Neural progenitor cell (in vitro differentiated cells): ENCODE measurements around the gene IL31. TPM values are rescaled to one million over a fixed set of nuclear protein-coding genes. Genes with fewer than 3 reads are reported as not detected.
"Not testable (repeated sequence)": the region's sequence is repeated elsewhere in the genome, so short reads cannot be mapped to it uniquely, and the experiment has no call there.

Source experiments
- DNase-seq: peaks from one replicate; pipeline ENCODE4 v3.0.0-alpha.2; 2016; ENCODE audit warnings: low spot score
- H2AFZ ChIP-seq: fragments of 200-600 bp; sonication (generic); replicated peaks from 2 replicates; pipeline ENCODE4 v1.6.1; 2016; ENCODE audit warnings: antibody characterized with exemption
- H3F3A ChIP-seq: fragments of 200-600 bp; sonication (generic); 2 replicates; pipeline ENCODE4 v1.6.1; 2016; ENCODE audit warnings: antibody characterized with exemption, low read depth
- H3K27ac ChIP-seq: fragments of 200-600 bp; sonication (generic); 2 replicates; pipeline ENCODE4 v1.5.1; 2016; ENCODE audit warnings: mild to moderate bottlenecking
- H3K27me3 ChIP-seq: fragments of 200-600 bp; sonication (generic); 2 replicates; pipeline ENCODE4 v1.6.1; 2016; ENCODE audit warnings: mild to moderate bottlenecking, moderate library complexity
- H3K36me3 ChIP-seq: fragments of 200-600 bp; sonication (generic); 2 replicates; pipeline ENCODE4 v1.5.1; 2016
- H3K4me1 ChIP-seq: fragments of 200-600 bp; sonication (generic); 2 replicates; pipeline ENCODE4 v1.6.1; 2016; ENCODE audit warnings: mixed run types
- H3K4me2 ChIP-seq: fragments of 200-600 bp; sonication (generic); 2 replicates; pipeline ENCODE4 v1.6.1; 2016
- H3K4me3 ChIP-seq: fragments of 200-600 bp; sonication (generic); 2 replicates; pipeline ENCODE4 v1.5.1; 2016
- H3K79me2 ChIP-seq: fragments of 200-600 bp; sonication (generic); 2 replicates; pipeline ENCODE4 v1.6.1; 2016; ENCODE audit warnings: low read depth
- H3K9ac ChIP-seq: fragments of 200-600 bp; sonication (generic); 2 replicates; pipeline ENCODE4 v1.6.1; 2016
- H3K9me3 ChIP-seq: fragments of 200-600 bp; sonication (generic); 2 replicates; pipeline ENCODE4 v1.5.1; 2016; ENCODE audit warnings: low read depth
- H4K20me1 ChIP-seq: fragments of 200-600 bp; sonication (generic); 2 replicates; pipeline ENCODE4 v1.6.1; 2016; ENCODE audit warnings: low read depth
- H3K27ac Mint-ChIP-seq: 3 replicates; pipeline ENCODE4 v1.8.0; 2021; ENCODE audit warnings: mixed read lengths
- H3K27me3 Mint-ChIP-seq: 2 replicates; pipeline ENCODE4 v1.8.0; 2022; ENCODE audit warnings: low read depth, mild to moderate bottlenecking, inconsistent platforms, moderate library complexity, mixed read lengths; ENCODE audit not compliant: insufficient read depth
- H3K36me3 Mint-ChIP-seq: 3 replicates; pipeline ENCODE4 v1.8.0; 2021; ENCODE audit warnings: mixed read lengths
- H3K4me1 Mint-ChIP-seq: 3 replicates; pipeline ENCODE4 v1.8.0; 2021; ENCODE audit warnings: mixed read lengths
- H3K4me3 Mint-ChIP-seq: 3 replicates; pipeline ENCODE4 v1.8.0; 2021; ENCODE audit warnings: mild to moderate bottlenecking, moderate library complexity, mixed read lengths
- H3K9me3 Mint-ChIP-seq: 3 replicates; pipeline ENCODE4 v1.8.0; 2020; ENCODE audit warnings: mixed read lengths
- CTCF ChIP-seq: fragments of 200-600 bp; sonication (generic); IDR thresholded peaks from 2 replicates; pipeline ENCODE4 v1.5.1; 2017; ENCODE audit warnings: antibody characterized with exemption, mild to moderate bottlenecking
- EZH2 ChIP-seq: fragments of 200-600 bp; sonication (generic); IDR thresholded peaks from 2 replicates; pipeline ENCODE4 v1.6.1; 2017; ENCODE audit warnings: antibody characterized with exemption, mild to moderate bottlenecking, moderate library complexity
- EZH2phosphoT487 ChIP-seq: fragments of 200-600 bp; sonication (generic); IDR thresholded peaks from 2 replicates; pipeline ENCODE4 v1.6.1; 2017; ENCODE audit warnings: antibody characterized with exemption
- total RNA-seq: library from RNA; depleted of rRNA; stranded (reverse); fragments of >200 nt; gene quantifications from 2 replicates; pipeline ENCODE4 v1.2.3, GENCODE V29; 2015; ENCODE audit warnings: low replicate concordance

IL31 gene
- total RNA-seq, 1 donor from 2014 or later = not detected

DNA sequence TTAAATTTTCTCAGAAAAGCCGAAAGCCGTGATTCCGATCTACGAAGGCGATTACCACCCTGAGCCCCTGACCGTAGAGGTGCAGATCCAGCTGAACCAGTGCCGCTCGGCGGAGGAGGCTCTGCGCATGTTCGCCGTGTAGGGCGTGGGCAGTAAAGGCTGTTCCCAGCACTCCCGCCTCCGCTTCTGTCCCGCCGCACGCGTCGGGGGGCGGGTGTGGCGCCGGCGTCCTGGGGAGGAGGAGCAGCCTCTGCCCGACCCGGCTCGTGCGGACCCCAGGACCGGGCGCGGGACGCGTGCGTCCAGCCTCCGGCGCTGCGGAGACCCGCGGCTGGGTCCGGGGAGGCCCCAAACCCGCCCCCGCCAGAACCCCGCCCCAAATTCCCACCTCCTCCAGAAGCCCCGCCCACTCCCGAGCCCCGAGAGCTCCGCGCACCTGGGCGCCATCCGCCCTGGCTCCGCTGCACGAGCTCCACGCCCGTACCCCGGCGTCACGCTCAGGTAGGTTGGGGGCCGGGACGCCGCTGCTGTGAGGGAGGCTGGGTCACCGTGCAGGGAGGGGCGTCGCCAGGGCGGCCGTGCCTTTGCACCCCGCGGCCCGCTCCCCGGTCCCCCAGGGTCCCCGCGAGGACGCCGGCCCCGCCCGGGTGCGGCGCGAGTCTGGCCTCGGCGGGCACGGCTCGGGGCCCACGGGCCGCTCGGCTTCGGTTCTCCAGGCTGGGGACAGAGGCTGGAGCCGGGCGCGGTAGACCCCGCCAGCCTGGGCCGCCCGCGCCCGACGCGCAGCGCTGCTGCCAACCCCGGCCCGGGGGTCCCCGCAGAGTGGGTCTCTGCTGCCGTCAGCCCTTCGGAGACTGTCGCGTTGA lies 29.5 kb upstream of the IL31 start, which contains the start of gene B3GNT4:
TSS of gene B3GNT4 (plus strand) at position 409 of the 866 bp plus-strand sequence. CDS start 910 bp downstream, outside the sequence.
- no peaks in the 10 kb centered on the region for H3K9me3 ChIP-seq
- Mint-ChIP-seq H3K36me3 (peaks cover 10% of the 10 kb centered on the region), H3K4me3 (peak within 1 kb of the TSS; percentile 84), H3K27me3 (peaks cover 43% of the 10 kb centered on the region), H3K27ac (no peak within 1 kb of the TSS), H3K9me3 (no peaks in the 10 kb centered on the region), H3K4me1 (peaks cover 13% of the 10 kb centered on the region)
- peak within 1 kb of the TSS; percentile 79 for H3K4me2 ChIP-seq
- peak within 1 kb of the TSS; percentile 78 for H2AFZ ChIP-seq
- peaks cover 54% of the 10 kb centered on the region for H3K27me3 ChIP-seq
- no peaks in the 10 kb centered on the region for H3K36me3 ChIP-seq
- peaks cover 3% of the 10 kb centered on the region for H3K4me1 ChIP-seq
- no peak for TF ChIP-seq CTCF
- TF ChIP-seq EZH2 = peak; percentile 92
- TF ChIP-seq EZH2phosphoT487 = peak; percentile 93
- H3K27ac ChIP-seq = no peak within 1 kb of the TSS
- peaks cover 43% of the 10 kb centered on the region for H3F3A ChIP-seq
- H3K4me3 ChIP-seq = peak within 1 kb of the TSS; percentile 50
- no peaks in the 10 kb centered on the region for H3K79me2 ChIP-seq
- H4K20me1 ChIP-seq = peaks cover 42% of the 10 kb centered on the region
- DNase-seq = peak; percentile 79
- no peak within 1 kb of the TSS for H3K9ac ChIP-seq

GRCh38 chr12:122202811-122203210 lies 28.8 kb upstream of the IL31 start:
- not testable (repeated sequence) for H2AFZ ChIP-seq, H3K36me3 ChIP-seq, H3K9me3 Mint-ChIP-seq, H3K27ac ChIP-seq, H3K36me3 Mint-ChIP-seq, H3K9me3 ChIP-seq, H3K27ac Mint-ChIP-seq, DNase-seq, H3K79me2 ChIP-seq, H3K4me1 ChIP-seq, H3K9ac ChIP-seq
- peaks cover 35% of the 10 kb centered on the region for H4K20me1 ChIP-seq
- Mint-ChIP-seq H3K27me3 (peaks cover 40% of the 10 kb centered on the region), H3K4me1 (peaks cover 13% of the 10 kb centered on the region), H3K4me3 (peak overlapping the region; percentile 84)
- peaks cover 38% of the 10 kb centered on the region for H3F3A ChIP-seq
- H3K4me3 ChIP-seq = peak overlapping the region; percentile 50
- peaks cover 54% of the 10 kb centered on the region for H3K27me3 ChIP-seq
- peak overlapping the region; percentile 79 for H3K4me2 ChIP-seq

GRCh38 chr12:122202017-122202416 lies 28.0 kb upstream of the IL31 start:
- Histone ChIP-seq H4K20me1 (peaks cover 27% of the 10 kb centered on the region), H3F3A (peaks cover 30% of the 10 kb centered on the region), H3K4me1 (peaks cover 3% of the 10 kb centered on the region), H3K27me3 (peaks cover 54% of the 10 kb centered on the region), H3K9ac (no peak overlapping the region), H3K79me2 (no peaks in the 10 kb centered on the region), H3K9me3 (no peaks in the 10 kb centered on the region), H3K36me3 (no peaks in the 10 kb centered on the region), H3K4me3 (no peak overlapping the region), H3K4me2 (no peak overlapping the region), H3K27ac (no peak overlapping the region), H2AFZ (no peak overlapping the region)
- H3K4me1 Mint-ChIP-seq = peaks cover 13% of the 10 kb centered on the region
- TF ChIP-seq EZH2 (no peak), CTCF (no peak), EZH2phosphoT487 (no peak)
- no peaks in the 10 kb centered on the region for H3K9me3 Mint-ChIP-seq
- no peak overlapping the region for H3K27ac Mint-ChIP-seq
- H3K4me3 Mint-ChIP-seq = no peak overlapping the region
- H3K27me3 Mint-ChIP-seq = peaks cover 40% of the 10 kb centered on the region
- no peaks in the 10 kb centered on the region for H3K36me3 Mint-ChIP-seq
- DNase-seq = no peak

DNA sequence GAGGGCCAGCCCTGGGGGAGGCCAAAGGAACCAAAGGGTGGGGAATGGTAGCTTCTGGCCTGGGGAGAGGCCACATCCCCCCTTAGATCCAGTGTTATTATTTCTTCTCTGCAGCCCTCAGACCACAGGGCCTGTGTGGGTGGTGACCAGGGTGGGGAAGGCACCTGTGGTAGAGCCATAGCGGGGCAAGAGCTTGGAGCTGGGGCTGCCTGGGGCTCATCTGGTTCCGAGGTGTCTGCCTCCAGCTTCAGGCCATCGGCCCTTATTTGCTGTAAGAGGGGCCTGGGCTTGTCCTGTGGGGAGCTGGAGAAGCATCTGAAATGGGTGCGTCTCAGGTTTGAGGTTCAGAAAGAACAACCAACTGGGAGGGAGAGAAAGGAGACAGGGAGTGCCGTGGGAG lies 27.4 kb upstream of the IL31 start:
- Histone ChIP-seq H3K36me3 (no peaks in the 10 kb centered on the region), H3K9me3 (no peaks in the 10 kb centered on the region), H4K20me1 (peaks cover 20% of the 10 kb centered on the region), H3K27me3 (peaks cover 51% of the 10 kb centered on the region), H3F3A (peaks cover 23% of the 10 kb centered on the region), H3K4me1 (peaks cover 3% of the 10 kb centered on the region), H3K79me2 (no peaks in the 10 kb centered on the region), H2AFZ (no peak overlapping the region), H3K4me3 (no peak overlapping the region), H3K27ac (no peak overlapping the region), H3K9ac (no peak overlapping the region), H3K4me2 (no peak overlapping the region)
- H3K27ac Mint-ChIP-seq = no peak overlapping the region
- no peaks in the 10 kb centered on the region for H3K9me3 Mint-ChIP-seq
- TF ChIP-seq CTCF (no peak), EZH2 (no peak), EZH2phosphoT487 (no peak)
- H3K4me1 Mint-ChIP-seq = peaks cover 13% of the 10 kb centered on the region
- no peak for DNase-seq
- no peaks in the 10 kb centered on the region for H3K36me3 Mint-ChIP-seq
- H3K27me3 Mint-ChIP-seq = peaks cover 39% of the 10 kb centered on the region
- peak overlapping the region; percentile 58 for H3K4me3 Mint-ChIP-seq
